ENCODE measurements around the gene TMEM86B. TPM values are rescaled to one million over a fixed set of nuclear protein-coding genes. Genes with fewer than 3 reads are reported as not detected.

TMEM86B gene
- polyA plus RNA-seq, 1 donor (not counting 4 experiments of a cell fraction or from before 2014, with no cell fraction given), result 0.60 TPM

DNA sequence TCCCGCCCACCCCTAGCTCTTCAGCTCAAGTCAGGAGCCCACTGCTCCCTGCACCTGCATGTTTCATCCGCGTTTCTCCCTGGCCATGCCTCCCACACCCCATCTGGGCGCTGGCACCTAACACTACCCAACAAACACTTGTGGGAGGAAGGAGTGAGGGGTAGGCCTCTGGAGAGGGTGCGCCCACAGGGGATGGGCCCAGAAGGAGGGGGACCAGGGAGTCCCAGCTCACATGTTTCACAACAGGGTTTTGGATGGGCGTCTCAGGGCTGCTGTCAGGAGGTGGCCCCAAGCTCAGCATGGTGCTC lies 12.1 kb upstream of the TMEM86B start:
- H3K4me2 ChIP-seq (ENCODE audit: control insufficient read depth, extremely low read depth, insufficient read depth, low read depth, low read length), result no peak overlapping the region
- FAIRE-seq (no peak), DNase-seq (ENCODE audit: low read depth, low spot score) (no peak)
- no peaks in the 10 kb centered on the region for H3K9me1 ChIP-seq (ENCODE audit: control insufficient read depth, extremely low read depth, insufficient read depth, low read length)
- H3K9ac ChIP-seq (ENCODE audit: control insufficient read depth, extremely low read depth, insufficient read depth, low read length), result no peak overlapping the region
- peaks cover 2% of the 10 kb centered on the region for H4K20me1 ChIP-seq (ENCODE audit: control insufficient read depth, extremely low read depth, insufficient read depth, low read length)
- H3K4me1 ChIP-seq (ENCODE audit: control insufficient read depth, extremely low read depth, insufficient read depth, low read length), result no peaks in the 10 kb centered on the region
- TF ChIP-seq EZH2 (IDR thresholded peaks at IDR 0.05; ENCODE audit: low read length), result no peak
- TF ChIP-seq, protein P1, sequence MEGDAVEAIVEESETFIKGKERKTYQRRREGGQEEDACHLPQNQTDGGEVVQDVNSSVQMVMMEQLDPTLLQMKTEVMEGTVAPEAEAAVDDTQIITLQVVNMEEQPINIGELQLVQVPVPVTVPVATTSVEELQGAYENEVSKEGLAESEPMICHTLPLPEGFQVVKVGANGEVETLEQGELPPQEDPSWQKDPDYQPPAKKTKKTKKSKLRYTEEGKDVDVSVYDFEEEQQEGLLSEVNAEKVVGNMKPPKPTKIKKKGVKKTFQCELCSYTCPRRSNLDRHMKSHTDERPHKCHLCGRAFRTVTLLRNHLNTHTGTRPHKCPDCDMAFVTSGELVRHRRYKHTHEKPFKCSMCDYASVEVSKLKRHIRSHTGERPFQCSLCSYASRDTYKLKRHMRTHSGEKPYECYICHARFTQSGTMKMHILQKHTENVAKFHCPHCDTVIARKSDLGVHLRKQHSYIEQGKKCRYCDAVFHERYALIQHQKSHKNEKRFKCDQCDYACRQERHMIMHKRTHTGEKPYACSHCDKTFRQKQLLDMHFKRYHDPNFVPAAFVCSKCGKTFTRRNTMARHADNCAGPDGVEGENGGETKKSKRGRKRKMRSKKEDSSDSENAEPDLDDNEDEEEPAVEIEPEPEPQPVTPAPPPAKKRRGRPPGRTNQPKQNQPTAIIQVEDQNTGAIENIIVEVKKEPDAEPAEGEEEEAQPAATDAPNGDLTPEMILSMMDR (optimal IDR thresholded peaks at IDR 0.05 in 1 of 3, IDR thresholded peaks at IDR 0.05 in 1 of 3, conservative IDR thresholded peaks at IDR 0.05 in 1 of 3; ENCODE audit: extremely low read depth in 1 of 3, insufficient read depth in 2 of 3, low read length in 3 of 3), result no peak
- H3K36me3 ChIP-seq (ENCODE audit: control insufficient read depth in 2 of 2, extremely low read depth in 1 of 2, insufficient read depth in 2 of 2, low read length in 2 of 2), result peaks cover 57 to 58% of the 10 kb centered on the region in 2 experiments
- H3K9me3 ChIP-seq (ENCODE audit: control insufficient read depth, low read depth, low read length), result no peaks in the 10 kb centered on the region
- H2AFZ ChIP-seq (ENCODE audit: control insufficient read depth, low read length), result no peak overlapping the region
- H3K4me3 ChIP-seq (ENCODE audit: control insufficient read depth in 2 of 3, extremely low read depth in 1 of 3, insufficient read depth in 2 of 3, low read depth in 1 of 3, low read length in 3 of 3), result no peak overlapping the region
- no peaks in the 10 kb centered on the region for H3K27me3 ChIP-seq (ENCODE audit: control insufficient read depth, extremely low read depth, insufficient read depth, low read length)
- H3K79me2 ChIP-seq (ENCODE audit: control insufficient read depth, insufficient read depth, low read length), result peaks cover 8% of the 10 kb centered on the region
- dilution Hi-C loops (cut with MboI; ENCODE audit: extremely low pct_ligation_motif_present, low sequenced_read_pairs), result no loop called here
- H3K27ac ChIP-seq (ENCODE audit: control insufficient read depth, insufficient read depth, low read length), result no peak overlapping the region

DNA sequence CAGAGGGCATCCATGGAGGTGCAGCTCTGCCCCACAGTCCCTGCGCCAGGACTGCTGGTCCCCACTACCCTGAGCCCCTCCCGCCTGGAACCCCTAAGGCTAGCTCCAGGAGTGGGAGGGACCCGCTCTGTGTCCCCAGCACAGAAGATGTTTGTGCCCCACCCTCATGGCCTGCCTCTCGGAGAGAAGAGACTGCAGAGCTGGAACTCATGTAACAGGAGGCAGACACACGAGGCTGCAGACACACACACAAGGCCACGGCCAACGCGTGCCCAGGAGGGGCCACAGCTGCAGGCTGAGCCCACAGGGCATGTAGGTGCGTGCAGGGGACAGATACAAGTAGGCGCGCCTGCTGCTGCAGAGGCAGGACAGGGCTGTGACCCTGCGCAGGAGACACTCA lies 10.4 kb upstream of the TMEM86B start:
- Histone ChIP-seq H3K9me3 (ENCODE audit: control insufficient read depth, low read depth, low read length) (no peaks in the 10 kb centered on the region), H3K36me3 (ENCODE audit: control insufficient read depth in 2 of 2, extremely low read depth in 1 of 2, insufficient read depth in 2 of 2, low read length in 2 of 2) (peaks cover 51 to 54% of the 10 kb centered on the region in 2 experiments), H3K79me2 (ENCODE audit: control insufficient read depth, insufficient read depth, low read length) (peaks cover under 1% of the 10 kb centered on the region), H3K27me3 (ENCODE audit: control insufficient read depth, extremely low read depth, insufficient read depth, low read length) (no peaks in the 10 kb centered on the region), H3K4me2 (ENCODE audit: control insufficient read depth, extremely low read depth, insufficient read depth, low read depth, low read length) (no peak overlapping the region), H3K9me1 (ENCODE audit: control insufficient read depth, extremely low read depth, insufficient read depth, low read length) (no peaks in the 10 kb centered on the region), H4K20me1 (ENCODE audit: control insufficient read depth, extremely low read depth, insufficient read depth, low read length) (peaks cover 2% of the 10 kb centered on the region), H3K4me1 (ENCODE audit: control insufficient read depth, extremely low read depth, insufficient read depth, low read length) (no peaks in the 10 kb centered on the region), H2AFZ (ENCODE audit: control insufficient read depth, low read length) (no peak overlapping the region), H3K4me3 (ENCODE audit: control insufficient read depth in 2 of 3, extremely low read depth in 1 of 3, insufficient read depth in 2 of 3, low read depth in 1 of 3, low read length in 3 of 3) (no peak overlapping the region), H3K27ac (ENCODE audit: control insufficient read depth, insufficient read depth, low read length) (no peak overlapping the region), H3K9ac (ENCODE audit: control insufficient read depth, extremely low read depth, insufficient read depth, low read length) (no peak overlapping the region)
- dilution Hi-C loops (cut with MboI; ENCODE audit: extremely low pct_ligation_motif_present, low sequenced_read_pairs), result no loop called here
- no peak for FAIRE-seq
- DNase-seq (ENCODE audit: low read depth, low spot score), result no peak
- TF ChIP-seq, protein P1 (optimal IDR thresholded peaks at IDR 0.05 in 1 of 3, IDR thresholded peaks at IDR 0.05 in 1 of 3, conservative IDR thresholded peaks at IDR 0.05 in 1 of 3; ENCODE audit: extremely low read depth in 1 of 3, insufficient read depth in 2 of 3, low read length in 3 of 3), result no peak
- no peak for TF ChIP-seq EZH2 (IDR thresholded peaks at IDR 0.05; ENCODE audit: low read length)
